SK-N-SH treated with all-trans-retinoic acid at 6 μM for 48 hours (cell line): Measurements from ENCODE around the gene CLEC5A.

Experiments used
- ATAC-seq: fragments of 200-7000 bp; cut with Tn5 transposase; 3 replicates; pipeline ENCODE4 v1.9.1; 2020; ENCODE audit warnings: mild to moderate bottlenecking, moderate library complexity
- BACH2 ChIP-seq: fragments of 250-450 bp; sonication (Bioruptor Pico); IDR thresholded peaks from 2 replicates; pipeline ENCODE4 v1.9.0; 2021; ENCODE audit warnings: mild to moderate bottlenecking, borderline replicate concordance
- CREB5 ChIP-seq: fragments of 250-450 bp; sonication (Bioruptor Pico); IDR thresholded peaks from 2 replicates; pipeline ENCODE4 v1.5.1; 2020; ENCODE audit warnings: low read depth, mild to moderate bottlenecking, moderate library complexity
- CSDC2 ChIP-seq: fragments of 250-450 bp; sonication (Bioruptor Pico); IDR thresholded peaks from 2 replicates; pipeline ENCODE4 v1.5.0; 2020; ENCODE audit warnings: mild to moderate bottlenecking, moderate library complexity
- CSRNP3 ChIP-seq: fragments of 250-450 bp; sonication (Bioruptor Pico); IDR thresholded peaks from 2 replicates; pipeline ENCODE4 v1.5.1; 2021; ENCODE audit warnings: mild to moderate bottlenecking, moderate library complexity
- ESRRG ChIP-seq: fragments of 250-450 bp; sonication (Bioruptor Pico); IDR thresholded peaks from 2 replicates; pipeline ENCODE4 v1.6.1; 2021; ENCODE audit warnings: mild to moderate bottlenecking
- GLIS3 ChIP-seq: fragments of 250-450 bp; sonication (Bioruptor Pico); IDR thresholded peaks from 2 replicates; pipeline ENCODE4 v1.5.0; 2020; ENCODE audit warnings: mild to moderate bottlenecking, moderate library complexity
- ISL1 ChIP-seq: fragments of 250-450 bp; sonication (Bioruptor Pico); IDR thresholded peaks from 2 replicates; pipeline ENCODE4 v2.1.2; 2022; ENCODE audit warnings: mild to moderate bottlenecking, moderate library complexity
- OSR1 ChIP-seq: fragments of 250-450 bp; sonication (Bioruptor Pico); IDR thresholded peaks from 2 replicates; pipeline ENCODE4 v1.8.0; 2022; ENCODE audit warnings: moderate library complexity, mild to moderate bottlenecking, inconsistent platforms
- PATZ1 ChIP-seq: fragments of 250-450 bp; sonication (Bioruptor Pico); IDR thresholded peaks from 2 replicates; pipeline ENCODE4 v1.8.0; 2020; ENCODE audit warnings: mild to moderate bottlenecking, moderate library complexity, borderline replicate concordance
- POU6F1 ChIP-seq: fragments of 250-450 bp; sonication (Bioruptor Pico); IDR thresholded peaks from 2 replicates; pipeline ENCODE4 v1.8.0; 2021; ENCODE audit warnings: low read depth, mild to moderate bottlenecking, moderate library complexity, borderline replicate concordance
- PPARA ChIP-seq: fragments of 250-450 bp; sonication (Bioruptor Pico); IDR thresholded peaks from 2 replicates; pipeline ENCODE4 v1.5.0; 2020; ENCODE audit warnings: mild to moderate bottlenecking, borderline replicate concordance
- RARB ChIP-seq: fragments of 250-450 bp; sonication (Bioruptor Pico); IDR thresholded peaks from 2 replicates; pipeline ENCODE4 v1.8.0; 2021; ENCODE audit warnings: mild to moderate bottlenecking, moderate library complexity
- SNAI2 ChIP-seq: fragments of 250-450 bp; sonication (Bioruptor Pico); IDR thresholded peaks from 2 replicates; pipeline ENCODE4 v1.5.0; 2020; ENCODE audit warnings: mild to moderate bottlenecking, moderate library complexity
- TCF4 ChIP-seq: fragments of 250-450 bp; sonication (Bioruptor Pico); IDR thresholded peaks from 2 replicates; pipeline ENCODE4 v1.8.0; 2021; ENCODE audit warnings: mild to moderate bottlenecking, moderate library complexity, borderline replicate concordance
- TOX ChIP-seq: fragments of 250-450 bp; sonication (Bioruptor Pico); IDR thresholded peaks from 2 replicates; pipeline ENCODE4 v1.8.0; 2021; ENCODE audit warnings: mild to moderate bottlenecking, moderate library complexity, borderline replicate concordance
- TSHZ2 ChIP-seq: fragments of 250-450 bp; sonication (Bioruptor Pico); IDR thresholded peaks from 2 replicates; pipeline ENCODE4 v1.5.0; 2020; ENCODE audit warnings: mild to moderate bottlenecking, moderate library complexity
- ZC3H10 ChIP-seq: fragments of 250-450 bp; sonication (Bioruptor Pico); IDR thresholded peaks from 2 replicates; pipeline ENCODE4 v1.5.1; 2021; ENCODE audit warnings: mild to moderate bottlenecking, moderate library complexity
- ZFP3 ChIP-seq: fragments of 250-450 bp; sonication (Bioruptor Pico); IDR thresholded peaks from 2 replicates; pipeline ENCODE4 v1.5.0; 2020; ENCODE audit warnings: mild to moderate bottlenecking, moderate library complexity
- ZFP30 ChIP-seq: fragments of 450-650 bp; formaldehyde crosslinking; IDR thresholded peaks from 2 replicates; pipeline ENCODE4 v1.5.0; 2022; ENCODE audit warnings: mild to moderate bottlenecking, moderate library complexity
- ZNF565 ChIP-seq: fragments of 450-650 bp; formaldehyde crosslinking; conservative IDR thresholded peaks from 2 replicates; pipeline ENCODE4 v1.5.0; 2020; ENCODE audit warnings: low read depth, mild to moderate bottlenecking, moderate library complexity
- ZNF70 ChIP-seq: fragments of 450-650 bp; formaldehyde crosslinking; IDR thresholded peaks from 2 replicates; pipeline ENCODE4 v1.5.0; 2020; ENCODE audit warnings: mild to moderate bottlenecking, moderate library complexity
- ZNF8 ChIP-seq: fragments of 450-650 bp; formaldehyde crosslinking; IDR thresholded peaks from 2 replicates; pipeline ENCODE4 v1.5.0; 2020; ENCODE audit warnings: mild to moderate bottlenecking, moderate library complexity

CLEC5A gene

GRCh38 chr7:141992688-141993087 is 45.9 kb upstream of the CLEC5A start:
- TF ChIP-seq ZNF565 (CRISPR knock-in tag) (no peak), ZFP30 (no peak), RARB (CRISPR knock-in tag) (no peak), TOX (CRISPR knock-in tag) (no peak), ZC3H10 (CRISPR knock-in tag) (no peak), BACH2 (CRISPR knock-in tag) (no peak), CSDC2 (CRISPR knock-in tag) (no peak), CSRNP3 (CRISPR knock-in tag) (no peak), CREB5 (CRISPR knock-in tag) (no peak), ZFP3 (CRISPR knock-in tag) (no peak), ISL1 (CRISPR knock-in tag) (no peak), GLIS3 (CRISPR knock-in tag) (no peak), ZNF70 (CRISPR knock-in tag) (no peak), OSR1 (no peak), ZNF8 (CRISPR knock-in tag) (no peak), TCF4 (no peak), POU6F1 (CRISPR knock-in tag) (no peak), PPARA (no peak)
- TF ChIP-seq, all 23 proteins: peak for 0
- ATAC-seq: no peak

GRCh38 chr7:141992156-141992555 is 45.4 kb upstream of the CLEC5A start:
- no peak for ATAC-seq
- TF ChIP-seq TOX (CRISPR knock-in tag) (no peak), ESRRG (CRISPR knock-in tag) (no peak), RARB (CRISPR knock-in tag) (no peak), CSDC2 (CRISPR knock-in tag) (no peak), CREB5 (CRISPR knock-in tag) (no peak), ZNF8 (CRISPR knock-in tag) (no peak), ZC3H10 (CRISPR knock-in tag) (no peak), OSR1 (no peak)

- no peak for ATAC-seq
- TF ChIP-seq CREB5 (CRISPR knock-in tag) (no peak), CSDC2 (CRISPR knock-in tag) (no peak), ZFP3 (CRISPR knock-in tag) (no peak), OSR1 (no peak), GLIS3 (CRISPR knock-in tag) (no peak), TSHZ2 (CRISPR knock-in tag) (no peak), BACH2 (CRISPR knock-in tag) (no peak), ZFP30 (no peak), SNAI2 (CRISPR knock-in tag) (no peak), ZC3H10 (CRISPR knock-in tag) (no peak), ZNF8 (CRISPR knock-in tag) (no peak), TOX (CRISPR knock-in tag) (no peak), PATZ1 (no peak)
These were observed 44.4 kb upstream of the CLEC5A start for GRCh38 chr7:141991140-141991539.
